ENCODE measurements around the gene ANKRD11. TPM values are rescaled to one million over a fixed set of nuclear protein-coding genes. Genes with fewer than 3 reads are reported as not detected.
A peak's percentile ranks its signal among the peaks of the same experiment; 100 is the strongest.
"Not testable (repeated sequence)": the region's sequence is repeated elsewhere in the genome, so short reads cannot be mapped to it uniquely, and the experiment has no call there.

The ANKRD11 gene
- total RNA-seq, 2 experiments from 2014 or later, result 157 to 175 TPM

GRCh38 chr16:89458551-89458950 lies 31.8 kb downstream of the ANKRD11 start:
- no peak overlapping the region for H3K4me3 Mint-ChIP-seq
- ChIA-PET POLR2A (interaction anchor here (0.8 kb wide), 1 partner anchor 21 kb away, joined by 4 read pairs; no protein-coding TSS in a partner anchor), CTCF (no interaction called here)
- peaks cover 31% of the 10 kb centered on the region for H3K36me3 Mint-ChIP-seq (ENCODE audit: low read depth)
- DNase-seq, result no peak
- no peaks in the 10 kb centered on the region for H3K27me3 Mint-ChIP-seq (ENCODE audit: low read depth)
- H3K27ac Mint-ChIP-seq, result peak overlapping the region; percentile 35
- no peak for ATAC-seq
- peaks cover 58% of the 10 kb centered on the region for H3K4me1 Mint-ChIP-seq (ENCODE audit: low read depth)
- H3K9me3 Mint-ChIP-seq (ENCODE audit: insufficient read depth), result no peaks in the 10 kb centered on the region

GRCh38 chr16:89456419-89456959 lies 33.9 kb downstream of the ANKRD11 start:
- ChIA-PET POLR2A (no interaction called here), CTCF (interaction anchor here (1.4 to 1.5 kb wide), 2 partner anchors 11 to 39 kb away, joined by 3 to 5 read pairs; no protein-coding TSS in a partner anchor)
- H3K36me3 Mint-ChIP-seq (ENCODE audit: low read depth), result peaks cover 34% of the 10 kb centered on the region
- no peak for DNase-seq
- no peaks in the 10 kb centered on the region for H3K9me3 Mint-ChIP-seq (ENCODE audit: insufficient read depth)
- no peak overlapping the region for H3K4me3 Mint-ChIP-seq
- H3K4me1 Mint-ChIP-seq (ENCODE audit: low read depth), result peaks cover 71% of the 10 kb centered on the region
- no peak for ATAC-seq
- no peaks in the 10 kb centered on the region for H3K27me3 Mint-ChIP-seq (ENCODE audit: low read depth)
- peak overlapping the region; percentile 49 for H3K27ac Mint-ChIP-seq

- DNase-seq (no peak), ATAC-seq (no peak)
- no peak overlapping the region for H3K4me3 Mint-ChIP-seq
- ChIA-PET CTCF (interaction anchor here (0.8 to 1.9 kb wide), 7 partner anchors 10 to 45 kb away, joined by 3 to 7 read pairs (median 5); no protein-coding TSS in a partner anchor), POLR2A (interaction anchor here (1.0 to 1.1 kb wide), 2 partner anchors 9 to 10 kb away, joined by 3 read pairs; no protein-coding TSS in a partner anchor)
- peak overlapping the region; percentile 66 for H3K27ac Mint-ChIP-seq
- no peaks in the 10 kb centered on the region for H3K27me3 Mint-ChIP-seq (ENCODE audit: low read depth)
- no peaks in the 10 kb centered on the region for H3K9me3 Mint-ChIP-seq (ENCODE audit: insufficient read depth)
- H3K36me3 Mint-ChIP-seq (ENCODE audit: low read depth), result peaks cover 31% of the 10 kb centered on the region
- peaks cover 70% of the 10 kb centered on the region for H3K4me1 Mint-ChIP-seq (ENCODE audit: low read depth)
Measured at GRCh38 chr16:89455692-89456091, 34.7 kb downstream of the ANKRD11 start.

GRCh38 chr16:89455178-89455577 lies 35.2 kb downstream of the ANKRD11 start:
- no peak overlapping the region for H3K4me3 Mint-ChIP-seq
- H3K36me3 Mint-ChIP-seq (ENCODE audit: low read depth), result peaks cover 31% of the 10 kb centered on the region
- H3K27ac Mint-ChIP-seq, result peak overlapping the region; percentile 66
- peak; percentile 80 for ATAC-seq
- no peaks in the 10 kb centered on the region for H3K9me3 Mint-ChIP-seq (ENCODE audit: insufficient read depth)
- POLR2A ChIA-PET, result interaction anchor here (1.0 to 1.1 kb wide), 2 partner anchors 9 to 10 kb away, joined by 3 read pairs; no protein-coding TSS in a partner anchor
- H3K27me3 Mint-ChIP-seq (ENCODE audit: low read depth), result no peaks in the 10 kb centered on the region
- CTCF ChIA-PET, result interaction anchor here (0.8 to 1.9 kb wide), 6 partner anchors 9 to 44 kb away, joined by 3 to 7 read pairs (median 5); no protein-coding TSS in a partner anchor
- peak; percentile 68 for DNase-seq
- H3K4me1 Mint-ChIP-seq (ENCODE audit: low read depth), result peaks cover 70% of the 10 kb centered on the region

GRCh38 chr16:89454378-89455125 lies 35.8 kb downstream of the ANKRD11 start:
- ChIA-PET CTCF (interaction anchor here (0.7 to 1.9 kb wide), 6 partner anchors 8 to 50 kb away, joined by 3 to 7 read pairs (median 5); no protein-coding TSS in a partner anchor), POLR2A (interaction anchor here (1.0 to 1.1 kb wide), 2 partner anchors 8 to 11 kb away, joined by 3 read pairs; no protein-coding TSS in a partner anchor)
- Mint-ChIP-seq H3K4me1 (ENCODE audit: low read depth) (peaks cover 75% of the 10 kb centered on the region), H3K27ac (peak overlapping the region; percentile 69), H3K36me3 (ENCODE audit: low read depth) (peaks cover 31% of the 10 kb centered on the region)
- not testable (repeated sequence) for H3K27me3 Mint-ChIP-seq (ENCODE audit: low read depth); H3K9me3 Mint-ChIP-seq (ENCODE audit: insufficient read depth); ATAC-seq; H3K4me3 Mint-ChIP-seq; DNase-seq

- ChIA-PET POLR2A (no interaction called here), CTCF (interaction anchor here (0.9 to 1.9 kb wide), 2 partner anchors 11 to 43 kb away, joined by 3 to 7 read pairs; no protein-coding TSS in a partner anchor)
- Mint-ChIP-seq H3K4me3 (peak overlapping the region; percentile 10), H3K27ac (peak overlapping the region; percentile 69), H3K9me3 (ENCODE audit: insufficient read depth) (no peaks in the 10 kb centered on the region), H3K36me3 (ENCODE audit: low read depth) (peaks cover 29% of the 10 kb centered on the region), H3K27me3 (ENCODE audit: low read depth) (no peaks in the 10 kb centered on the region), H3K4me1 (ENCODE audit: low read depth) (peaks cover 76% of the 10 kb centered on the region)
- peak; percentile 42 for ATAC-seq
- no peak for DNase-seq
Measured at GRCh38 chr16:89453501-89454321, 36.6 kb downstream of the ANKRD11 start.

- ChIA-PET POLR2A (no interaction called here), CTCF (no interaction called here)
- Mint-ChIP-seq H3K27me3 (ENCODE audit: low read depth) (no peaks in the 10 kb centered on the region), H3K36me3 (ENCODE audit: low read depth) (peaks cover 29% of the 10 kb centered on the region), H3K4me3 (no peak overlapping the region), H3K27ac (no peak overlapping the region), H3K9me3 (ENCODE audit: insufficient read depth) (no peaks in the 10 kb centered on the region), H3K4me1 (ENCODE audit: low read depth) (peaks cover 80% of the 10 kb centered on the region)
- no peak for DNase-seq
- no peak for ATAC-seq
Measured at GRCh38 chr16:89452925-89453324, 37.4 kb downstream of the ANKRD11 start.

GRCh38 chr16:89452241-89452640 lies 38.1 kb downstream of the ANKRD11 start:
- CTCF ChIA-PET, result no interaction called here
- no peak overlapping the region for H3K4me3 Mint-ChIP-seq
- H3K27ac Mint-ChIP-seq, result no peak overlapping the region
- DNase-seq, result no peak
- H3K36me3 Mint-ChIP-seq (ENCODE audit: low read depth), result peaks cover 26% of the 10 kb centered on the region
- POLR2A ChIA-PET, result no interaction called here
- H3K27me3 Mint-ChIP-seq (ENCODE audit: low read depth), result no peaks in the 10 kb centered on the region
- peaks cover 82% of the 10 kb centered on the region for H3K4me1 Mint-ChIP-seq (ENCODE audit: low read depth)
- H3K9me3 Mint-ChIP-seq (ENCODE audit: insufficient read depth), result no peaks in the 10 kb centered on the region
- ATAC-seq, result no peak

GRCh38 chr16:89450537-89450936 lies 39.8 kb downstream of the ANKRD11 start:
- Mint-ChIP-seq H3K9me3 (ENCODE audit: insufficient read depth) (no peaks in the 10 kb centered on the region), H3K36me3 (ENCODE audit: low read depth) (peaks cover 18% of the 10 kb centered on the region), H3K4me1 (ENCODE audit: low read depth) (peaks cover 86% of the 10 kb centered on the region), H3K4me3 (no peak overlapping the region), H3K27ac (peak overlapping the region; percentile 12), H3K27me3 (ENCODE audit: low read depth) (no peaks in the 10 kb centered on the region)
- ATAC-seq (no peak), DNase-seq (no peak)
- CTCF ChIA-PET, result interaction anchor here (0.8 kb wide), 1 partner anchor 11 kb away, joined by 3 read pairs; no protein-coding TSS in a partner anchor
- POLR2A ChIA-PET, result interaction anchor here (2.2 kb wide), 1 partner anchor 39 kb away, joined by 8 read pairs; the partner anchor contains the start of gene ANKRD11

- CTCF ChIA-PET, result interaction anchor here (0.8 kb wide), 1 partner anchor 10 kb away, joined by 3 read pairs; no protein-coding TSS in a partner anchor
- peaks cover 15% of the 10 kb centered on the region for H3K36me3 Mint-ChIP-seq (ENCODE audit: low read depth)
- DNase-seq (no peak), ATAC-seq (no peak)
- H3K9me3 Mint-ChIP-seq (ENCODE audit: insufficient read depth), result no peaks in the 10 kb centered on the region
- H3K27ac Mint-ChIP-seq, result peak overlapping the region; percentile 12
- POLR2A ChIA-PET, result interaction anchor here (2.2 kb wide), 1 partner anchor 40 kb away, joined by 8 read pairs; the partner anchor contains the start of gene ANKRD11
- H3K4me1 Mint-ChIP-seq (ENCODE audit: low read depth), result peaks cover 88% of the 10 kb centered on the region
- H3K4me3 Mint-ChIP-seq, result no peak overlapping the region
- H3K27me3 Mint-ChIP-seq (ENCODE audit: low read depth), result no peaks in the 10 kb centered on the region
Measured at GRCh38 chr16:89449726-89450335, 40.5 kb downstream of the ANKRD11 start.

- Mint-ChIP-seq H3K4me1 (ENCODE audit: low read depth) (peaks cover 92% of the 10 kb centered on the region), H3K36me3 (ENCODE audit: low read depth) (peaks cover 15% of the 10 kb centered on the region), H3K27ac (peak overlapping the region; percentile 55), H3K27me3 (ENCODE audit: low read depth) (no peaks in the 10 kb centered on the region), H3K4me3 (no peak overlapping the region), H3K9me3 (ENCODE audit: insufficient read depth) (no peaks in the 10 kb centered on the region)
- no peak for DNase-seq
- no peak for ATAC-seq
- CTCF ChIA-PET, result no interaction called here
- POLR2A ChIA-PET, result interaction anchor here (0.6 kb wide), 1 partner anchor 40 kb away, joined by 3 read pairs; no protein-coding TSS in a partner anchor
Measured at GRCh38 chr16:89448656-89449055, 41.7 kb downstream of the ANKRD11 start.

All from activated CD8-positive, alpha-beta T cell treated with anti-CD3 and anti-CD28 coated beads, Interleukin-2, amount 10 ng/mL, durations not matched to agents 7 days and 5 days (primary cell).